ENCODE data around the gene LASP1NB.

LASP1NB gene

DNA sequence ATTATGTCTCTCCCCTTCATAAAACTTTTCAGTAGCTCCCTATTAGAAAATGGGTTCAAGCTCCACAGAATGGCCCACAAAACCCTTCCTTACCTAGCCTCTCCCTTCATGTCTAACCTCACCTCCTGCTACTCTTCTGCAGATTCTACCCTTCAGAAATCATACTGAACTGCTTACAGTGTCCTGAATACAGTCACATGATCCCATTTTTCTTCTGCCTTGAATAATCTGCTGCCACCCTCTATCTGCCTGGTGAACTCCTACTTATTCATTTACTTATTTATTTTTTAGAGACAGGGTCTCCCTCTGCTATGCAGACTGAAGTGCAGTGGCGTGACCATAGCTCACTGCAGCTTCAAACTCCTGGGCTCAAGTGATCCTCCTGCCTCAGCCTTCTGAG, 15.0 kb downstream of the LASP1NB start:
- H3K4me2 ChIP-seq = no peak overlapping the region
- H3K4me3 ChIP-seq (ENCODE audit: low read depth in 2 of 2, low read length in 1 of 2) = no peak overlapping the region
- H3K9me3 ChIP-seq = no peaks in the 10 kb centered on the region
- H3K27me3 ChIP-seq (ENCODE audit: insufficient read depth) = no peaks in the 10 kb centered on the region
- no peak for TF ChIP-seq SIN3A (IDR thresholded peaks at IDR 0.05; ENCODE audit: borderline replicate concordance, low read depth, low read length)
- H3K9me2 ChIP-seq = no peaks in the 10 kb centered on the region
- POLR2A ChIA-PET = interaction anchor here (1.8 kb wide), 1 partner anchor 86 kb away, joined by 4 read pairs; the partner anchor contains the start of gene RPL23
- DNase-seq = no peak
- CTCF ChIA-PET = interaction anchor here (0.9 to 1.8 kb wide), 4 partner anchors 10 to 43 kb away, joined by 3 to 5 read pairs (median 4); no protein-coding TSS in a partner anchor
- no peak overlapping the region for H3K9ac ChIP-seq
- no peaks in the 10 kb centered on the region; a peak in 1 of 4 replicates for H3K4me1 ChIP-seq (ENCODE audit: control insufficient read depth in 1 of 2, insufficient read depth in 2 of 2, low read depth in 1 of 2, low read length in 1 of 2)
- no peaks in the 10 kb centered on the region for H3K79me2 ChIP-seq (ENCODE audit: insufficient read depth)
- peaks cover 13% of the 10 kb centered on the region for H3F3A ChIP-seq (replicated peaks; ENCODE audit: insufficient read depth)
- no peak overlapping the region for H2AFZ ChIP-seq (ENCODE audit: low read depth)
- H3K27ac ChIP-seq (ENCODE audit: low read depth in 2 of 2, low read length in 1 of 2) = no peak overlapping the region
- H4K20me1 ChIP-seq (ENCODE audit: insufficient read depth) = no peaks in the 10 kb centered on the region
- 96% methylated on average over 1 of the region's 1 CpG for WGBS (ENCODE audit: low lambda C conversion rate)
- no peaks in the 10 kb centered on the region for H3K36me3 ChIP-seq (replicated peaks in 1 of 2; ENCODE audit: control insufficient read depth in 1 of 2, insufficient read depth in 2 of 2, low read length in 1 of 2)

DNA sequence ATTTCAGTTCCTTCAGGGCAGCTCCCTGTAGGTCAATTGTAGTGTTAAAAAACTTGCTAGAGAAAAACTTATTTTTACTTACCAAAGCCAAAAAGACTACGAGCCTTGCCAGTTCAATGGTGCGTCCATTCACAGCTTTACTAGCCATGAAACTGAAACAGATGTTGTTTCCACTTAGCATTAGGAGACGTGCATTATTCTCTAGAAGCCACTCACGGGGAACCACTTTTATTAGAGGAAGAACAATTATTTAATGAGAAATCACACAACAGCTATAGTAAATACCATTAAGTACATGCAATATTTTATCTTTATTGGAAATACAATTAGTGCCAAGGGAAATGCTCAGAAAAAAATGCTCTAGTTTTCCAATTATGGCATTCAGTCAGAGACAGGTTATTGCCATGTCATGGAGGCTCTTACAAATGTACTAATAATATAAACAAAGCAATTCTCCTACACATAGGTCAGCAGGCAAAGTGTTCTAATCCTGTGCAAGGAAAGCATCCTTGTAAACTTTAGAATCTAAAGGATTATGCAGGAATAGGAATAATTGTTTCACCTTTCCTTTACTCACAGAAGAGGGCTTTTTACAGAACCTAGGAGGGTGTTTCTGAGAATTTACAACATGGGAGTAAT, 17.4 kb downstream of the LASP1NB start:
- H3K27me3 ChIP-seq (ENCODE audit: insufficient read depth) = no peaks in the 10 kb centered on the region
- no peaks in the 10 kb centered on the region for H3K79me2 ChIP-seq (ENCODE audit: insufficient read depth)
- no peaks in the 10 kb centered on the region for H3K9me3 ChIP-seq
- ChIA-PET POLR2A (no interaction called here), CTCF (interaction anchor here (0.8 to 1.4 kb wide), 2 partner anchors 9 to 11 kb away, joined by 3 read pairs; no protein-coding TSS in a partner anchor)
- H3K4me3 ChIP-seq (ENCODE audit: low read depth in 2 of 2, low read length in 1 of 2) = no peak overlapping the region
- H3K27ac ChIP-seq (ENCODE audit: low read depth in 2 of 2, low read length in 1 of 2) = no peak overlapping the region
- DNase-seq = no peak
- no peak overlapping the region for H2AFZ ChIP-seq (ENCODE audit: low read depth)
- no peaks in the 10 kb centered on the region; a peak in 1 of 4 replicates for H3K4me1 ChIP-seq (ENCODE audit: control insufficient read depth in 1 of 2, insufficient read depth in 2 of 2, low read depth in 1 of 2, low read length in 1 of 2)
- peaks cover 10% of the 10 kb centered on the region for H3F3A ChIP-seq (replicated peaks; ENCODE audit: insufficient read depth)
- H3K9ac ChIP-seq = no peak overlapping the region
- WGBS (ENCODE audit: low lambda C conversion rate) = 72% methylated on average over 4 of the region's 4 CpGs
- TF ChIP-seq FOXJ3 (CRISPR knock-in tag; IDR thresholded peaks at IDR 0.05) (no peak), ELF1 (IDR thresholded peaks at IDR 0.05) (no peak), YY1 (IDR thresholded peaks at IDR 0.05; ENCODE audit: low read depth) (no peak), SIN3A (IDR thresholded peaks at IDR 0.05; ENCODE audit: borderline replicate concordance, low read depth, low read length) (no peak), MXI1 (IDR thresholded peaks at IDR 0.05; ENCODE audit: low read depth, low read length) (no peak), RAD21 (IDR thresholded peaks at IDR 0.05; ENCODE audit: low read length) (no peak), RCOR1 (IDR thresholded peaks at IDR 0.05; ENCODE audit: low read length) (no peak), FOXM1 (IDR thresholded peaks at IDR 0.05; ENCODE audit: low read depth) (no peak), NFIC (IDR thresholded peaks at IDR 0.05; ENCODE audit: borderline replicate concordance) (no peak), EP300 (IDR thresholded peaks at IDR 0.05; ENCODE audit: borderline replicate concordance in 1 of 2, low read depth in 1 of 2, low read length in 1 of 2) (no peak), MEF2A (IDR thresholded peaks at IDR 0.05; ENCODE audit: borderline replicate concordance, low read depth) (no peak)
- TF ChIP-seq, protein P1, sequence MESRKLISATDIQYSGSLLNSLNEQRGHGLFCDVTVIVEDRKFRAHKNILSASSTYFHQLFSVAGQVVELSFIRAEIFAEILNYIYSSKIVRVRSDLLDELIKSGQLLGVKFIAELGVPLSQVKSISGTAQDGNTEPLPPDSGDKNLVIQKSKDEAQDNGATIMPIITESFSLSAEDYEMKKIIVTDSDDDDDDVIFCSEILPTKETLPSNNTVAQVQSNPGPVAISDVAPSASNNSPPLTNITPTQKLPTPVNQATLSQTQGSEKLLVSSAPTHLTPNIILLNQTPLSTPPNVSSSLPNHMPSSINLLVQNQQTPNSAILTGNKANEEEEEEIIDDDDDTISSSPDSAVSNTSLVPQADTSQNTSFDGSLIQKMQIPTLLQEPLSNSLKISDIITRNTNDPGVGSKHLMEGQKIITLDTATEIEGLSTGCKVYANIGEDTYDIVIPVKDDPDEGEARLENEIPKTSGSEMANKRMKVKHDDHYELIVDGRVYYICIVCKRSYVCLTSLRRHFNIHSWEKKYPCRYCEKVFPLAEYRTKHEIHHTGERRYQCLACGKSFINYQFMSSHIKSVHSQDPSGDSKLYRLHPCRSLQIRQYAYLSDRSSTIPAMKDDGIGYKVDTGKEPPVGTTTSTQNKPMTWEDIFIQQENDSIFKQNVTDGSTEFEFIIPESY (IDR thresholded peaks at IDR 0.05; ENCODE audit: borderline replicate concordance, low read depth) = no peak
- TF ChIP-seq, protein P2, sequence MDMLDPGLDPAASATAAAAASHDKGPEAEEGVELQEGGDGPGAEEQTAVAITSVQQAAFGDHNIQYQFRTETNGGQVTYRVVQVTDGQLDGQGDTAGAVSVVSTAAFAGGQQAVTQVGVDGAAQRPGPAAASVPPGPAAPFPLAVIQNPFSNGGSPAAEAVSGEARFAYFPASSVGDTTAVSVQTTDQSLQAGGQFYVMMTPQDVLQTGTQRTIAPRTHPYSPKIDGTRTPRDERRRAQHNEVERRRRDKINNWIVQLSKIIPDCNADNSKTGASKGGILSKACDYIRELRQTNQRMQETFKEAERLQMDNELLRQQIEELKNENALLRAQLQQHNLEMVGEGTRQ (IDR thresholded peaks at IDR 0.05; ENCODE audit: borderline replicate concordance, low read depth, low read length) = no peak
- TF ChIP-seq, protein P3, sequence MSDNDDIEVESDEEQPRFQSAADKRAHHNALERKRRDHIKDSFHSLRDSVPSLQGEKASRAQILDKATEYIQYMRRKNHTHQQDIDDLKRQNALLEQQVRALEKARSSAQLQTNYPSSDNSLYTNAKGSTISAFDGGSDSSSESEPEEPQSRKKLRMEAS (IDR thresholded peaks at IDR 0.05; ENCODE audit: low read depth) = no peak
- TF ChIP-seq, protein P4, sequence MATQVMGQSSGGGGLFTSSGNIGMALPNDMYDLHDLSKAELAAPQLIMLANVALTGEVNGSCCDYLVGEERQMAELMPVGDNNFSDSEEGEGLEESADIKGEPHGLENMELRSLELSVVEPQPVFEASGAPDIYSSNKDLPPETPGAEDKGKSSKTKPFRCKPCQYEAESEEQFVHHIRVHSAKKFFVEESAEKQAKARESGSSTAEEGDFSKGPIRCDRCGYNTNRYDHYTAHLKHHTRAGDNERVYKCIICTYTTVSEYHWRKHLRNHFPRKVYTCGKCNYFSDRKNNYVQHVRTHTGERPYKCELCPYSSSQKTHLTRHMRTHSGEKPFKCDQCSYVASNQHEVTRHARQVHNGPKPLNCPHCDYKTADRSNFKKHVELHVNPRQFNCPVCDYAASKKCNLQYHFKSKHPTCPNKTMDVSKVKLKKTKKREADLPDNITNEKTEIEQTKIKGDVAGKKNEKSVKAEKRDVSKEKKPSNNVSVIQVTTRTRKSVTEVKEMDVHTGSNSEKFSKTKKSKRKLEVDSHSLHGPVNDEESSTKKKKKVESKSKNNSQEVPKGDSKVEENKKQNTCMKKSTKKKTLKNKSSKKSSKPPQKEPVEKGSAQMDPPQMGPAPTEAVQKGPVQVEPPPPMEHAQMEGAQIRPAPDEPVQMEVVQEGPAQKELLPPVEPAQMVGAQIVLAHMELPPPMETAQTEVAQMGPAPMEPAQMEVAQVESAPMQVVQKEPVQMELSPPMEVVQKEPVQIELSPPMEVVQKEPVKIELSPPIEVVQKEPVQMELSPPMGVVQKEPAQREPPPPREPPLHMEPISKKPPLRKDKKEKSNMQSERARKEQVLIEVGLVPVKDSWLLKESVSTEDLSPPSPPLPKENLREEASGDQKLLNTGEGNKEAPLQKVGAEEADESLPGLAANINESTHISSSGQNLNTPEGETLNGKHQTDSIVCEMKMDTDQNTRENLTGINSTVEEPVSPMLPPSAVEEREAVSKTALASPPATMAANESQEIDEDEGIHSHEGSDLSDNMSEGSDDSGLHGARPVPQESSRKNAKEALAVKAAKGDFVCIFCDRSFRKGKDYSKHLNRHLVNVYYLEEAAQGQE (IDR thresholded peaks at IDR 0.05; ENCODE audit: low read depth, low read length) = no peak
- H3K36me3 ChIP-seq (replicated peaks in 1 of 2; ENCODE audit: control insufficient read depth in 1 of 2, insufficient read depth in 2 of 2, low read length in 1 of 2) = no peaks in the 10 kb centered on the region
- H3K9me2 ChIP-seq = no peaks in the 10 kb centered on the region
- no peaks in the 10 kb centered on the region for H4K20me1 ChIP-seq (ENCODE audit: insufficient read depth)
- H3K4me2 ChIP-seq = no peak overlapping the region

All from SK-N-SH (cell line).